Skeletal muscle satellite cell (primary cell): ENCODE data around the gene ANKRD36C. TPM values are rescaled to one million over a fixed set of nuclear protein-coding genes. Genes with fewer than 3 reads are reported as not detected.
"Not testable (repeated sequence)": the region's sequence is repeated elsewhere in the genome, so short reads cannot be mapped to it uniquely, and the experiment has no call there.

Source experiments
- H3K27me3 ChIP-seq: 2 replicates; pipeline ENCODE4 v1.7.0; 2013; ENCODE audit warnings: low read length; ENCODE audit not compliant: control insufficient read depth, insufficient read depth
- H3K36me3 ChIP-seq: 2 replicates; pipeline ENCODE4 v1.7.0; 2013; ENCODE audit warnings: mild to moderate bottlenecking, control low read depth, low read length; ENCODE audit not compliant: insufficient read depth
- H3K4me1 ChIP-seq: 2 replicates; pipeline ENCODE4 v1.7.0; 2013; ENCODE audit warnings: low read length; ENCODE audit not compliant: control insufficient read depth, insufficient read depth
- H3K4me2 ChIP-seq: 2 replicates; pipeline ENCODE4 v1.7.0; 2013; ENCODE audit warnings: mild to moderate bottlenecking, low read length
- H3K4me3 ChIP-seq: 2 replicates; pipeline ENCODE4 v1.7.0; 2013; ENCODE audit warnings: low read length
- H3K9ac ChIP-seq: 2 replicates; pipeline ENCODE4 v1.7.0; 2013; ENCODE audit warnings: mild to moderate bottlenecking, low read depth, low read length, moderate library complexity
- H3K9me3 ChIP-seq: replicated peaks from 2 replicates; pipeline ENCODE4 v1.7.0; 2013; ENCODE audit warnings: mild to moderate bottlenecking, control low read depth, low read length
- small RNA-seq: library from RNA; depleted of rRNA; stranded (forward); fragments of <200 nt; gene quantifications from one replicate; pipeline ENCODE3, GENCODE V24; 2012

ANKRD36C gene

GRCh38 chr2:95789385-95789784 is 202.2 kb downstream of the ANKRD36C start:
- not testable (repeated sequence) for H3K27me3 ChIP-seq, H3K4me1 ChIP-seq, H3K36me3 ChIP-seq, H3K4me3 ChIP-seq, H3K4me2 ChIP-seq, H3K9ac ChIP-seq, H3K9me3 ChIP-seq

GRCh38 chr2:95788642-95789041 is 203.0 kb downstream of the ANKRD36C start:
- not testable (repeated sequence) for H3K4me1 ChIP-seq, H3K4me3 ChIP-seq, H3K9me3 ChIP-seq, H3K36me3 ChIP-seq, H3K27me3 ChIP-seq, H3K9ac ChIP-seq, H3K4me2 ChIP-seq

Small RNA genes within 50 kb of the gene (small RNA-seq; reads per million reads assigned to genes)
- gene RN7SL210P, result not detected
